ENCODE measurements around the gene CCDC71. TPM values are rescaled to one million over a fixed set of nuclear protein-coding genes. Genes with fewer than 3 reads are reported as not detected.

CCDC71 gene
- 10 to 100 TPM; 15.6 to 31.2 (median 25.3) TPM for total RNA-seq

DNA sequence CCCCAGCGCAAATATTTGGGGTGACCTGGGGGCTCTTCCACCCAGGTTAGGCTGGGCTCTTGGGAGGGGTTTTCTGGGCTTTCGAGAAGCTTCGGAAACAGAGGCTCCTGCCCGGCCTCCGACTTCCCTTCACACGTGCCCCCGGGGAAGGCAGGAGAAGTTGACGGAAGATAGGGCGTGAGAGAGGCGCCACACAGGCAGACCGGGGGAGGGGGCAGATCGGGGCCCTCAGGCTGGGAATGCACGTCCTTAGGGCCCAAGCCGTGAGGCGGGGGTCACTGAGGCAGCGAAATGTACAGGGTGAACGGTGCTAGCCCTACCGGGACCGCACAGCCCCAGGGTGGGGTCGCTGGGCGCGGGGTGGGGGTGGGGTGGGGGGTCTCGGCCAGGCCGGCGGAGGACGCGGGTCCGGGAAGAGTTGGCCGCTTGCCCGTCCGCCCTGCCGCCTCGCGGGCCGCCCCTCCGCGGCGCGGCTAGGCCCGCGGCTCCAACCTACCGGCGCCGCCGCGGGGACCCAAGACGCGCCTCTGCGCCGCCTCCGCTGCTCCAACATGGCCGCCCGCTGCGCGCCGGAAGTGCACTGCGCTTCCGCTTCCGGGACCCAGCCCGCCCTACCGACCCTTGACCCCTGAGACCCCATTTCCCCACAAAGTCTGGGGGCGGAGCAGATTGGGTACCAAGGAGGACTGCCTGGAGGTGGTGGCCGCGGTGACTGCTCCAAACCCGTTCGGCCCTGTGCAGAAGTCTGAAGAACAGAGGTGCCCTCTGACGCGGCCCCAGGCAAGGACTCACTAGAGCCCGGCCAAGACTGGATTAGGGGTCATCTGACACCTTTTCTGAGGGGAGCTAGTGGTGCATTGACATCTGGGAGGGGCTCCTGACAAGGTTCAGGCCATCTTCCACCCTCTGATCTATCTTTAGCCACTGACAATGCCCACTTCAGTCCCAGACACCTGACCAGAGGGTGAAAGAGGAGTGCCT lies at the start of gene CCDC71:
Gene CCDC71 (minus strand): TSS at position 561 of the 981 bp plus-strand sequence. CDS start 2,123 bp downstream, outside the sequence.
- WGBS, 2 donors (ENCODE audit: low coverage in 1 of 2) = 0 to 4% methylated on average over 1 to 4 of the region's 69 CpGs
- Histone ChIP-seq H3K9me3 (no peaks in the 10 kb centered on the region), H3K4me1 (peaks cover 0 to 42% (median 21%) of the 10 kb centered on the region in 3 donors), H3K36me3 (peaks cover 0 to 35% of the 10 kb centered on the region in 2 donors), H3K4me3 (peak within 1 kb of the TSS; percentile 87 to 97), H3K27ac (peak within 1 kb of the TSS; percentile 88 to 96 (median 94)), H3K27me3 (no peaks in the 10 kb centered on the region)
- TF ChIP-seq EP300 (IDR thresholded peaks at IDR 0.05) (no peak), POLR2A (IDR thresholded peaks at IDR 0.05) (peak; percentile 47 to 71), POLR2AphosphoS5 (IDR thresholded peaks at IDR 0.05) (peak; percentile 82), CTCF (IDR thresholded peaks at IDR 0.05) (no peak)
- peak; percentile 66 for ATAC-seq

DNA sequence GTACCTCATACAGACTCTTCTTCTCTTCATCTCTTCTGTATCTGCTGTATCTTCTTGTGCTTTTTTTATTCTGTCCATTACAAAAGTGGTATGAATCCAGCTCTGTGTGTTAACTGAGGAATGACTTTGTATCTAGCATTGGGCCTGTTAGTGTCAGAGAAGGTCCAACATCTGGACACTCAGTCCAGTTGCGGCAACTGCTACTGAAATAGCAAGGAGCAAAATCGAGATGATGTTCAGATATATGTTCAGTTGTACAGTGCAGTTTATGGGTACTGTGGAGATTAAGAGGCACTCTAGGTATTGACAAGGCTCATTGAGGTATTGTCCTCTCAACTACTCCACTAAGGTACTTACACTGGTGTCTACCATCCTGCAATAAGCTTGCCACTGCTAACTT lies 47.9 kb upstream of the CCDC71 start:
- H3K4me1 ChIP-seq = peaks cover 0 to 26% (median 6%) of the 10 kb centered on the region in 3 donors
- no peaks in the 10 kb centered on the region for H3K36me3 ChIP-seq
- TF ChIP-seq POLR2A (IDR thresholded peaks at IDR 0.05) (no peak), CTCF (IDR thresholded peaks at IDR 0.05) (no peak), POLR2AphosphoS5 (IDR thresholded peaks at IDR 0.05) (no peak), EP300 (IDR thresholded peaks at IDR 0.05) (no peak)
- no peak for ATAC-seq
- H3K27me3 ChIP-seq = no peaks in the 10 kb centered on the region
- H3K9me3 ChIP-seq = peaks cover 0 to 5% (median 0%) of the 10 kb centered on the region in 3 donors
- H3K4me3 ChIP-seq = no peak overlapping the region
- 86% methylated on average over 1 of the region's 2 CpGs; no CpG with 5 or more reads in 1 of the 2 donors for WGBS, 2 donors (ENCODE audit: low coverage in 1 of 2)
- no peak overlapping the region for H3K27ac ChIP-seq

DNA sequence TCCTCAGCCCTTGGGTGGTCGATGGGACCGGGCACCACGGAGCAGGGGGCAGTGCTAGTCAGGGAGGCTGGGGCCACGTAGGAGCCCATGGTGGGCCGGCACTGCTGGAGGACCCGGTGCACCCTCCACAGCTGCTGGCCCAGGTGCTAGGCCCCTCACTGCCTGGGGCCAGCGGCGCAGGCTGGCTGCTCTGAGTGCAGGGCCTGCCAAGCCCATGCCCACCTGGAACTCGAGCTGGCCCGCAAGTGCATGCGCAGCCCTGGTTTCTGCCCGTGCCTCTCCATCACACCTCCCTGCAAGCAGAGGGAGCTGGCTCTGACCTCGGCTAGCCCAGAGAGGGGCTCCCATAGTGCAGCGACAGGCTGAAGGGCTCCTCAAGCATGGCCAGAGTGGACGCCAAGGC lies 47.4 kb upstream of the CCDC71 start:
- no peak overlapping the region for H3K4me3 ChIP-seq
- peaks cover 0 to 5% (median 0%) of the 10 kb centered on the region in 3 donors for H3K9me3 ChIP-seq
- no peak for ATAC-seq
- H3K27me3 ChIP-seq = no peaks in the 10 kb centered on the region
- no peaks in the 10 kb centered on the region for H3K36me3 ChIP-seq
- WGBS, 2 donors (ENCODE audit: low coverage in 1 of 2) = no CpG with 5 or more reads among the region's 15 CpGs
- H3K27ac ChIP-seq = no peak overlapping the region
- peaks cover 0 to 21% (median 6%) of the 10 kb centered on the region in 3 donors for H3K4me1 ChIP-seq
- TF ChIP-seq CTCF (IDR thresholded peaks at IDR 0.05) (no peak), POLR2AphosphoS5 (IDR thresholded peaks at IDR 0.05) (no peak), EP300 (IDR thresholded peaks at IDR 0.05) (no peak), POLR2A (IDR thresholded peaks at IDR 0.05) (no peak)

DNA sequence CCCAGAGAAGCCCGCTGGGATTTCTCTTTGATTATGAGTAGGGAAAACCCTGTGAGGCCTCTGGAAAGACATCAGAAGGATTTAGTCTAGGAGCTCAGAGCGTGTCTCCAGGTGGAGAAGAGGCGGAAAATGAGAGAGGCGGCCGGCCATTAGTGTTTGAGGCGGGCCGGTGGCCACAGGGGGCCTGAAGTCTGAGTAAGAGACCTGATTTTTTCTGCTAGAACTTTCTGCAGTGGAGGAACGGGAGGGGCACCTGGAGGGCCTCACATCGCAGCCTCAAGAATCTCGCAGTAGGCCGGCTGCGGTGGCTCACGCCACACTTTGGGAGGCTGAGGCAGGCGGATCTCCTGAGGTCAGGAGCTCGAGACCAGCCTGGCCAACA lies 33.8 kb upstream of the CCDC71 start:
- WGBS, 2 donors (ENCODE audit: low coverage in 1 of 2) = no CpG with 5 or more reads among the region's 15 CpGs
- Histone ChIP-seq H3K36me3 (no peaks in the 10 kb centered on the region), H3K9me3 (no peaks in the 10 kb centered on the region), H3K27me3 (no peaks in the 10 kb centered on the region), H3K4me3 (peak overlapping the region; percentile 18 to 49), H3K27ac (peak overlapping the region in 3 of 4 donors; percentile 59 to 91 (median 79)), H3K4me1 (peaks cover 0 to 20% (median 3%) of the 10 kb centered on the region in 3 donors)
- no peak for TF ChIP-seq POLR2AphosphoS5 (IDR thresholded peaks at IDR 0.05)
- no peak for TF ChIP-seq CTCF (IDR thresholded peaks at IDR 0.05)
- TF ChIP-seq POLR2A (IDR thresholded peaks at IDR 0.05) = no peak
- no peak for TF ChIP-seq EP300 (IDR thresholded peaks at IDR 0.05)
- no peak for ATAC-seq
